Psoas muscle (tissue), 8 donors: ENCODE measurements around the gene CAP2. TPM values are rescaled to one million over a fixed set of nuclear protein-coding genes. Genes with fewer than 3 reads are reported as not detected.

Source experiments
- ATAC-seq, 4 donors: fragments of 200-7000 bp; cut with Tn5 transposase; one replicate each; pipeline ENCODE4 v1.9.1; 2020; ENCODE audit warnings: moderate library complexity in 3 of 4, mild to moderate bottlenecking in 2 of 4
- DNase-seq, 2 donors: peaks; one replicate each; pipeline ENCODE4 v3.0.0-alpha.2; 2020
- H3K27ac ChIP-seq: fragments of 200-600 bp; one replicate; pipeline ENCODE4 v1.8.0; 2022
- H3K27me3 ChIP-seq, 3 donors: fragments of 200-600 bp in 1 of 3; one replicate each; pipeline versions ENCODE4 v1.6.1 to v1.8.0; 2013 to 2022; ENCODE audit warnings: low read length in 2 of 3, mild to moderate bottlenecking in 2 of 3, moderate library complexity in 1 of 3; ENCODE audit not compliant: insufficient read depth in 3 of 3
- H3K36me3 ChIP-seq, 2 donors: fragments of 200-600 bp in 1 of 2; one replicate each; pipeline versions ENCODE4 v1.6.1 to v1.8.0; 2013 to 2022; ENCODE audit warnings: low read depth in 1 of 2, mild to moderate bottlenecking in 1 of 2, moderate library complexity in 1 of 2; ENCODE audit not compliant: insufficient read depth in 1 of 2
- H3K4me1 ChIP-seq: fragments of 200-600 bp; one replicate; pipeline ENCODE4 v1.8.0; 2022
- H3K4me3 ChIP-seq: fragments of 200-600 bp; one replicate; pipeline ENCODE4 v1.8.0; 2022; ENCODE audit warnings: mild to moderate bottlenecking
- H3K9me3 ChIP-seq: fragments of 200-600 bp; one replicate; pipeline ENCODE4 v1.8.0; 2022
- CTCF ChIP-seq: fragments of 200-600 bp; IDR thresholded peaks from one replicate; pipeline ENCODE4 v1.8.0; 2022; ENCODE audit warnings: antibody characterized with exemption
- WGBS, 3 donors: extraction: QIAGEN DNeasy Blood & Tissue Kit; methylation state at CpG; one replicate each; pipeline versions ENCODE4 v1.1.6 to v1.1.7; 2013; 5-methylcytosine and 5-hydroxymethylcytosine counted together
- intact Hi-C, 2 donors: fragments of 100-400 bp; cut with DNase I; formaldehyde crosslinking; loops; one replicate each; pipeline versions ENCODE4 v1.11.0 to v1.14.2; 2022
- polyA plus RNA-seq, 3 donors: library from polyadenylated mRNA; stranded (reverse); fragments of 200-250 nt; gene quantifications; one replicate each; pipeline ENCODE4 v1.2.3, GENCODE V29; 2013
- total RNA-seq, 4 donors: library from RNA; stranded (reverse); fragmentation: NEBNext Ultra II Directional in 2 of 4; extraction: Animal tissue kit (Norgen Biotek cat#: 25700) in 2 of 4; gene quantifications; one replicate each; pipeline versions ENCODE4 v1.2.1 to v1.2.4, GENCODE V29; 2021 to 2023
- donor health status: healthy with polysubstance abuse.
- donor health status: DM: no; HTN: no; CAD: no; lungs with moderate emphysema.
- donor health status: Bipolar disorder and iron deficiency.
- donor health status: healthy.
- donor health status: DM: yes; HTN: yes; CAD: no.
- donor health status: DM: no; HTN: no; CAD: no.
- donor health status: DM: no; HTN: no; CAD: no.
- donor health status: DM: yes; HTN: yes; CAD: no.

CAP2 gene
- total and polyA plus RNA-seq, 7 donors: 176 to 452 (median 344) TPM

GRCh38 chr6:17601386-17601703, 207.9 kb downstream of the CAP2 start:
- Histone ChIP-seq H3K27ac (peak overlapping the region; percentile 98), H3K4me3 (peak overlapping the region; percentile 90), H3K27me3 (no peaks in the 10 kb centered on the region), H3K36me3 (peaks cover 0 to 35% of the 10 kb centered on the region in 2 donors), H3K9me3 (no peaks in the 10 kb centered on the region), H3K4me1 (peaks cover 10% of the 10 kb centered on the region)
- ATAC-seq (no peak), DNase-seq (no peak)
- intact Hi-C loops: loop anchor here in 1 of 2 donors (2.0 kb wide), 1 partner anchor 105 kb away; the partner anchor contains the start of gene NUP153
- TF ChIP-seq CTCF: no peak
- WGBS, 3 donors: 6 to 9% (median 8%) methylated on average over 5 of the region's 5 CpGs

- no peaks in the 10 kb centered on the region for H3K27me3 ChIP-seq
- intact Hi-C loops: no loop called here
- peaks cover 0 to 51% of the 10 kb centered on the region in 2 donors for H3K36me3 ChIP-seq
- ATAC-seq: no peak
- no peak for TF ChIP-seq CTCF
- 14 to 38% (median 21%) methylated on average over 1 of the region's 1 CpG for WGBS, 3 donors
- H3K9me3 ChIP-seq: no peaks in the 10 kb centered on the region
- H3K27ac ChIP-seq: peak overlapping the region; percentile 7
- no peak for DNase-seq
- H3K4me3 ChIP-seq: no peak overlapping the region
- H3K4me1 ChIP-seq: peaks cover 10% of the 10 kb centered on the region
These were observed 209.5 kb downstream of the CAP2 start for GRCh38 chr6:17602888-17603287.

- Histone ChIP-seq H3K9me3 (no peaks in the 10 kb centered on the region), H3K27me3 (no peaks in the 10 kb centered on the region), H3K4me3 (no peak overlapping the region), H3K4me1 (peaks cover 9% of the 10 kb centered on the region), H3K36me3 (peaks cover 0 to 78% of the 10 kb centered on the region in 2 donors), H3K27ac (no peak overlapping the region)
- DNase-seq: no peak
- intact Hi-C loops: no loop called here
- 93 to 96% (median 96%) methylated on average over 4 of the region's 4 CpGs for WGBS, 3 donors
- no peak for ATAC-seq
- TF ChIP-seq CTCF: no peak
These were observed 213.2 kb downstream of the CAP2 start for GRCh38 chr6:17606606-17607005.

Other genes with a start within 250 kb of the CAP2 start
- gene RBM24, start 112.2 kb upstream of the CAP2 start, total RNA-seq: 100 to 1,000 TPM; 135 to 248 (median 222) TPM
- gene RBM24, start 112.2 kb upstream of the CAP2 start, polyA plus RNA-seq: 100 to 1,000 TPM; 148 to 215 (median 214) TPM
- 10 to 100 TPM; 16.4 to 21.6 (median 18.6) TPM for gene FAM8A1, start 206.7 kb downstream of the CAP2 start, total RNA-seq
- 10 to 100 TPM; 10.2 to 47.2 (median 12.8) TPM for gene FAM8A1, start 206.7 kb downstream of the CAP2 start, polyA plus RNA-seq